Central memory CD8-positive, alpha-beta T cell (primary cell): ENCODE data around the gene TRIO.

Experiments
- ATAC-seq: fragments of 150-1000 bp; cut with Tn5 transposase; replicated peaks from 2 replicates; pipeline ENCODE4 v1.10.0; 2022; ENCODE audit warnings: mild to moderate bottlenecking, moderate FRiP score, moderate number of reproducible peaks; ENCODE audit not compliant: poor library complexity, severe bottlenecking; ENCODE audit errors: extremely low read depth
- DNase-seq, 2 donors: peaks; one replicate each; pipeline ENCODE4 v3.0.0; 2021; ENCODE audit warnings: low spot score in 2 of 2
- H3K27ac Mint-ChIP-seq: one replicate; pipeline ENCODE4 v1.8.0; 2022; ENCODE audit warnings: low read depth, mild to moderate bottlenecking, moderate library complexity, mixed read lengths
- H3K27me3 Mint-ChIP-seq: one replicate; pipeline ENCODE4 v1.8.0; 2022; ENCODE audit warnings: mixed read lengths
- H3K36me3 Mint-ChIP-seq: one replicate; pipeline ENCODE4 v1.8.0; 2022; ENCODE audit warnings: mild to moderate bottlenecking, moderate library complexity, mixed read lengths; ENCODE audit not compliant: insufficient read depth
- H3K4me1 Mint-ChIP-seq: one replicate; pipeline ENCODE4 v1.8.0; 2022; ENCODE audit warnings: mixed read lengths
- H3K4me3 Mint-ChIP-seq: one replicate; pipeline ENCODE4 v1.8.0; 2022; ENCODE audit warnings: mild to moderate bottlenecking, moderate library complexity, mixed read lengths
- H3K9me3 Mint-ChIP-seq: one replicate; pipeline ENCODE4 v1.8.0; 2022; ENCODE audit warnings: mixed read lengths

TRIO gene

GRCh38 chr5:14503681-14504331, 360.7 kb downstream of the TRIO start:
- Mint-ChIP-seq H3K4me3 (no peak overlapping the region), H3K9me3 (no peaks in the 10 kb centered on the region), H3K27me3 (no peaks in the 10 kb centered on the region), H3K36me3 (peaks cover 17% of the 10 kb centered on the region), H3K4me1 (no peaks in the 10 kb centered on the region), H3K27ac (no peak overlapping the region)
- DNase-seq (no peak), ATAC-seq (no peak)

GRCh38 chr5:14504332-14504727, 361.2 kb downstream of the TRIO start:
- Mint-ChIP-seq H3K27me3 (no peaks in the 10 kb centered on the region), H3K4me1 (no peaks in the 10 kb centered on the region), H3K27ac (no peak overlapping the region), H3K9me3 (no peaks in the 10 kb centered on the region), H3K36me3 (peaks cover 17% of the 10 kb centered on the region), H3K4me3 (no peak overlapping the region)
- no peak for ATAC-seq
- DNase-seq = no peak

GRCh38 chr5:14504816-14505215, 361.7 kb downstream of the TRIO start:
- ATAC-seq = no peak
- Mint-ChIP-seq H3K27ac (no peak overlapping the region), H3K4me3 (no peak overlapping the region), H3K27me3 (no peaks in the 10 kb centered on the region), H3K36me3 (peaks cover 16% of the 10 kb centered on the region), H3K4me1 (no peaks in the 10 kb centered on the region), H3K9me3 (no peaks in the 10 kb centered on the region)
- DNase-seq = no peak

- no peaks in the 10 kb centered on the region for H3K9me3 Mint-ChIP-seq
- H3K27ac Mint-ChIP-seq = no peak overlapping the region
- H3K4me3 Mint-ChIP-seq = no peak overlapping the region
- H3K36me3 Mint-ChIP-seq = peaks cover 16% of the 10 kb centered on the region
- ATAC-seq = no peak
- DNase-seq = no peak
- no peaks in the 10 kb centered on the region for H3K27me3 Mint-ChIP-seq
- H3K4me1 Mint-ChIP-seq = no peaks in the 10 kb centered on the region
These were observed 362.4 kb downstream of the TRIO start for GRCh38 chr5:14505310-14506139.

DNA sequence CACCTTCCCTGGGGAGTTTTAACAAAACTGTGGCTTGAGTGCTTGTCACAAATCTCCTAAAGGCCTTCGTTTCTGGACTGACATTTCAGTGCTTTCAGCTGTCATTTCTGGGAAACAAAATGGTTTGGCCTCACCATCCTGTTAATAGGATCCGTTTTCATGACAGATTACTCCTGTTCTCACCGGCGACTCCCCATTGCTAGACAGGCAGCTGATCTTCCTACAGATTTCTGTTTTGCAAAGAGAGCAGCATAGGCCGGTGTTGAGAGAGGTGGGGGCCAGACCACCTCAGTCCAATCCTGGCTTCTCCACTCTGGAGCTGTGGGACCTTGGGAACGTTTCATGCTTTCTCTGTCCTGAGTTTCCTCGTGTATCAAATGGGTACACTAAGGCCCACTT, 363.0 kb downstream of the TRIO start:
- Mint-ChIP-seq H3K36me3 (peaks cover 17% of the 10 kb centered on the region), H3K4me1 (no peaks in the 10 kb centered on the region), H3K27ac (no peak overlapping the region), H3K9me3 (no peaks in the 10 kb centered on the region), H3K4me3 (no peak overlapping the region), H3K27me3 (no peaks in the 10 kb centered on the region)
- no peak for ATAC-seq
- no peak for DNase-seq

GRCh38 chr5:14506661-14507060, 363.5 kb downstream of the TRIO start:
- Mint-ChIP-seq H3K27me3 (no peaks in the 10 kb centered on the region), H3K9me3 (no peaks in the 10 kb centered on the region), H3K4me3 (no peak overlapping the region), H3K27ac (no peak overlapping the region), H3K36me3 (peaks cover 14% of the 10 kb centered on the region), H3K4me1 (no peaks in the 10 kb centered on the region)
- ATAC-seq = no peak
- no peak for DNase-seq

DNA sequence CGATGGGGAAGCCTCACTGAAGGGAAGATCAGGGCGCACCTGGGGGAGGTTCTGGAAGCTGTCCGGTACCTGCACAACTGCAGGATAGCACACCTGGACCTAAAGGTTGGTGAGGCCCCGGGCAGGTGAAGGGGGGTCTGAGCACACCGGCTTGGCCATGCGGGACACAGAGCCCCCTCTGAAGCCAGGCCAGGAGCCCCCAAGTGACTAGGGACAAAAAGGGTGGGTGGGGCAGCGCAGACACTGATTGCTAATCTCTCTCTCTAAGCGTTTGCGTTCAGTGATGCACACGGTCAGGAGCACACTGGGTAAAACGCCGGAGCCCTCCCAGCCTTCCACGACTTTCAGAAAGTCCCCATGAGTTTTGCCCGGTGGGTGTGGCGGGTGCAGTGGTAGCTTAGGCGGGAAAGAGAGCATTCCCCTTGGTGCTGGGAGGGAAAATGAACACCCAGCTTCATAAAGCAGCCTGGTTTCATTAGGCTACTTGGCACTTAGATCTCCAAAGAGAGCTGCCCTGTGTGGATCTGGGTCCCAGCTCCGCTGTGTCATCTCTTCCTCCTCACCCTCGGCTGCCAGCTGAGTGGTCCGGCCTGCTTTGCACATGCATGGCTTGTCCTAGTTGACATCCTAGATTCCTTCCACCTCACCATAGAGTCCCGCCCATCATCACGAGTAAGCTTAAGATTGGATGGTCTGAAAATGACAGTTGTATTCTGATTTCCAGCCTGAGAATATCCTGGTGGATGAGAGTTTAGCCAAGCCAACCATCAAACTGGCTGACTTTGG, 364.2 kb downstream of the TRIO start:
- no peak overlapping the region for H3K27ac Mint-ChIP-seq
- peaks cover 14% of the 10 kb centered on the region for H3K36me3 Mint-ChIP-seq

DNA sequence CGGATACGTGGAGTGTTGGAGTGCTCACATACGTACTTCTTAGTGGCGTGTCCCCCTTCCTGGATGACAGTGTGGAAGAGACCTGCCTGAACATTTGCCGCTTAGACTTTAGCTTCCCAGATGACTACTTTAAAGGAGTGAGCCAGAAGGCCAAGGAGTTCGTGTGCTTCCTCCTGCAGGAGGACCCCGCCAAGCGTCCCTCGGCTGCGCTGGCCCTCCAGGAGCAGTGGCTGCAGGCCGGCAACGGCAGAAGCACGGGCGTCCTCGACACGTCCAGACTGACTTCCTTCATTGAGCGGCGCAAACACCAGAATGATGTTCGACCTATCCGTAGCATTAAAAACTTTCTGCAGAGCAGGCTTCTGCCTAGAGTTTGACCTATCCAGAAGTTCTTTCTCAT, 364.9 kb downstream of the TRIO start:
- no peaks in the 10 kb centered on the region for H3K4me1 Mint-ChIP-seq
- no peaks in the 10 kb centered on the region for H3K9me3 Mint-ChIP-seq
- DNase-seq = no peak
- H3K4me3 Mint-ChIP-seq = no peak overlapping the region
- no peaks in the 10 kb centered on the region for H3K27me3 Mint-ChIP-seq
- peaks cover 10% of the 10 kb centered on the region for H3K36me3 Mint-ChIP-seq
- ATAC-seq = no peak
- no peak overlapping the region for H3K27ac Mint-ChIP-seq

More for the DNA sequence above, 364.2 kb downstream of the TRIO start:
- ATAC-seq (no peak), DNase-seq (no peak)
- Mint-ChIP-seq H3K9me3 (no peaks in the 10 kb centered on the region), H3K27me3 (no peaks in the 10 kb centered on the region), H3K4me1 (no peaks in the 10 kb centered on the region), H3K4me3 (no peak overlapping the region)

GRCh38 chr5:14509556-14509955, 366.4 kb downstream of the TRIO start:
- ATAC-seq (no peak), DNase-seq (no peak)
- Mint-ChIP-seq H3K9me3 (no peaks in the 10 kb centered on the region), H3K4me3 (no peak overlapping the region), H3K4me1 (no peaks in the 10 kb centered on the region), H3K36me3 (peaks cover 8% of the 10 kb centered on the region), H3K27ac (no peak overlapping the region), H3K27me3 (no peaks in the 10 kb centered on the region)

DNA sequence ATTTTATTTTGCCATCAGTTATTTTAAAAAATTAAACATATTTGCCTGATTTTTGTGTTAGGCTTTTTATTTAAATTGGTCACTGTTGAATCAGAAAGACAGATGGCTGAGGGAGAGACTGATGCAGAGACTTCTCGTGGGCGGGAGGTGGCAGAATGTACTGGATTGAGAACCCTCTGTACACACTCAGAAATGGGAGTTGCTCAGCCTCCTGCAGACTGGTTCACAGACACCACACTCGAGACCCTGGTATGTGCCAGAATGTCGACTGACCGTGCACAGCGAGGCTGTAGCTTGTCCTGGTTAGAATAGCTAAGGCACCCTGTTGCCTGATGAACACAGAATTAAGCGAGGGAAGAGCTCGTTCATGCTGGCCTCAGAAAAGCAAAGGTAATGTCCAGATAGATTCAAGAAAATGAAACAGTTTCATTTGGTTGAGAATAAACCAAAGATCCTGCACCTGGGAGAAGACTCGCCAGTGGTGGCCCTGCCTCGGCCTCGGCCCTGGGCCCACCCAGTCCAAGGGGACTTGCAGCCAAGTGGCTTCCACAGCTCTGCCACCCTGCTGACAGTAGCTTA, 367.1 kb downstream of the TRIO start:
- Mint-ChIP-seq H3K4me3 (no peak overlapping the region), H3K4me1 (no peaks in the 10 kb centered on the region), H3K9me3 (no peaks in the 10 kb centered on the region)

DNA sequence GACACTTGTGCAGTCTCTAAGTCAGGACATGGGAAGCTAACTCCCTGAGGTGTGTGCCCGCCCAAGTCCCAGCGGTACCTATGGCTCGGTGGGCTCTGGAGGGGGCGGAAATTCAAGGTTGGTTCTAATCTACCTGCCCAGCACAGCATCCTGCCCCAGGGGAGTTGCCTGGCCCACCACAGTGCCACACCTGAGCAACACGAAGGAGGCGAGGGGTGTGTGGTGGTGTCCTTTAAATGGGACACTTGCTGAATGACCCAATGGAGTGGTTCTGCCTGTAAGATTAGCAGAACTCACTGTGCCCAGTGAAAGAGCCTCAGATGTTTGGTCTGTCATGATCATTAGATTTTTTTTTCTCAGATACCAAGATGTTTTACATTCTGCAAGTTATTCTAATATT, 367.7 kb downstream of the TRIO start:
- no peak for DNase-seq
- Mint-ChIP-seq H3K9me3 (peaks cover 4% of the 10 kb centered on the region), H3K4me3 (no peak overlapping the region), H3K4me1 (no peaks in the 10 kb centered on the region), H3K36me3 (peaks cover 3% of the 10 kb centered on the region), H3K27ac (no peak overlapping the region), H3K27me3 (no peaks in the 10 kb centered on the region)
- no peak for ATAC-seq

More for the DNA sequence above, 367.1 kb downstream of the TRIO start:
- ATAC-seq (no peak), DNase-seq (no peak)
- Mint-ChIP-seq H3K27me3 (no peaks in the 10 kb centered on the region), H3K36me3 (peaks cover 3% of the 10 kb centered on the region), H3K27ac (no peak overlapping the region)

- H3K4me1 Mint-ChIP-seq = no peaks in the 10 kb centered on the region
- H3K4me3 Mint-ChIP-seq = no peak overlapping the region
- peaks cover 4% of the 10 kb centered on the region for H3K9me3 Mint-ChIP-seq
- no peak overlapping the region for H3K27ac Mint-ChIP-seq
- ATAC-seq (no peak), DNase-seq (no peak)
- peaks cover 4% of the 10 kb centered on the region for H3K27me3 Mint-ChIP-seq
- H3K36me3 Mint-ChIP-seq = peaks cover 3% of the 10 kb centered on the region
These were observed 369.4 kb downstream of the TRIO start for GRCh38 chr5:14512574-14512973.
